Measurements from ENCODE around the gene RGS19. TPM values are rescaled to one million over a fixed set of nuclear protein-coding genes. Genes with fewer than 3 reads are reported as not detected.

The RGS19 gene
- total RNA-seq, 2 experiments from 2014 or later = 43.2 to 44.4 TPM

DNA sequence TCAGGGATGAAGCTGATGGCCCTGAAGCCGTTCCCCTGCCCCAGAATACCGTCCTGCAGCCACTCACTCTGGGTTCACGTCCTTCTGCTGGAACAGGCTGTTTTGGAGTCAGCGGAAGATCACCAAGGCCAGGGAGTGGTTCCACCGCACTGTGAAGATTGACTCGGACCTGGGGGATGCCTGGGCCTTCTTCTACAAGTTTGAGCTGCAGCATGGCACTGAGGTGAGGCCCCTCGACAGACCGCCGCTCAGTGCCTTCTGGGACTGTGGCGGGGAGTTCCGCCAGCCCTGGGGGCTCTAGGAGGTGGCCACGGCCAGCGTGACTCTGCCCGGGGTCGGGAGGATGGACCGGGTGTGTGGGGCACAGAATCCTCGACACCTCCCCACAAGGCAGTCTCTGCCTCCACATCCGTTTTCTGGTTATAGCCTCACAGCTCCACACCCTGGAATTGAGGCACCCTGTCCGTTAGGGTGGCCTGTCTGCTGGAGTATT lies 47.5 kb downstream of the RGS19 start:
- Mint-ChIP-seq H3K4me1 (ENCODE audit: low read depth) (peaks cover 31% of the 10 kb centered on the region), H3K36me3 (peaks cover 38% of the 10 kb centered on the region), H3K27ac (no peak overlapping the region), H3K4me3 (no peak overlapping the region), H3K9me3 (no peaks in the 10 kb centered on the region), H3K27me3 (no peaks in the 10 kb centered on the region)
- DNase-seq = no peak
- ChIA-PET CTCF (interaction anchor here (1.0 kb wide), 1 partner anchor 18 kb away, joined by 3 read pairs; no protein-coding TSS in a partner anchor), POLR2A (interaction anchor here (0.6 kb wide), 1 partner anchor 132 kb away, joined by 3 read pairs; no protein-coding TSS in a partner anchor)
- intact Hi-C loops (cut with micrococcal nuclease) = no loop called here

DNA sequence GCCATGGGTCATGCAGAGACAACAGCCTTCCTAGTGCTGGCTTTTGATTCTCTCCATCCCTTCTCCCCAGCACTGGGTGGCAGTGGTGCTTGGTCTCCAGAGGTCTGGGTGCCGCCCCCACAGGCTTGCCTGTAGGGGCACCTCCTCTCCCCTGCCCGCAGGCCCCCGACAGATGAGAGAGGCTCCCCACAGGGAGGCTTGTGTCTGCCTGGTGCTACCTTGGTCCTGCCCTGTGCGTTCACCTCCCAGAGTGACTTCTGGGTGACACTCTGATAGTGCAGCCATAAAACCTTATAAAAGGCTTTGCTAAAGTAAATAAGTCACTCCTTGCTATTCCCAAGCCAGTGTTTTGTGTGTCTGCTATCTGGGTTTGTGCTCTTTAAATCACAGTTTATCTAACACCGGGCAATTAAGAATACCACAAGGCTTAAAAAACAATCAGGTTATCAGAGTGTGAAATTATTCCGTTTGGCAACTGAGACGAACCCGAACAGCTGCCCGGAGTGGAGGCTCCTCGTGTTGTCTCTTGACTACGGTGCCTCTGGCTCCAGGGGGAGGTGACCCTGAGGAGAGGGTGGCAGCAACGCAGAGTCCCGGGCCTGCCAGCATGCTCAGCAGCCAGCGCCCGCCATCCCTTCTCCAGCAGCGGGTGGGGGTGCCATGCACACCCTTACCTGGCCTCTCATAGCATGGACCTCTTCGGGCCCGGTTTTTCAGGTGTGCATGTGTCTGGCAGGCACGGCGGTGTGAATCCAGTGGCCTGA lies 48.8 kb downstream of the RGS19 start:
- DNase-seq = no peak
- H3K4me1 Mint-ChIP-seq (ENCODE audit: low read depth) = peaks cover 19% of the 10 kb centered on the region
- H3K4me3 Mint-ChIP-seq = no peak overlapping the region
- POLR2A ChIA-PET = no interaction called here
- intact Hi-C loops (cut with micrococcal nuclease) = no loop called here
- peaks cover 45% of the 10 kb centered on the region for H3K36me3 Mint-ChIP-seq
- H3K27me3 Mint-ChIP-seq = no peaks in the 10 kb centered on the region
- no peak overlapping the region for H3K27ac Mint-ChIP-seq
- no peaks in the 10 kb centered on the region for H3K9me3 Mint-ChIP-seq
- CTCF ChIA-PET = interaction anchor here (1.0 kb wide), 1 partner anchor 9 kb away, joined by 5 read pairs; no protein-coding TSS in a partner anchor

GRCh38 chr20:64029293-64030117 lies 49.8 kb downstream of the RGS19 start:
- no peak for DNase-seq
- POLR2A ChIA-PET = no interaction called here
- H3K9me3 Mint-ChIP-seq = no peaks in the 10 kb centered on the region
- no peak overlapping the region for H3K4me3 Mint-ChIP-seq
- H3K27me3 Mint-ChIP-seq = no peaks in the 10 kb centered on the region
- H3K36me3 Mint-ChIP-seq = peaks cover 47% of the 10 kb centered on the region
- CTCF ChIA-PET = interaction anchor here (1.0 kb wide), 1 partner anchor 10 kb away, joined by 5 read pairs; no protein-coding TSS in a partner anchor
- peaks cover 9% of the 10 kb centered on the region for H3K4me1 Mint-ChIP-seq (ENCODE audit: low read depth)
- intact Hi-C loops (cut with micrococcal nuclease) = no loop called here
- no peak overlapping the region for H3K27ac Mint-ChIP-seq

DNA sequence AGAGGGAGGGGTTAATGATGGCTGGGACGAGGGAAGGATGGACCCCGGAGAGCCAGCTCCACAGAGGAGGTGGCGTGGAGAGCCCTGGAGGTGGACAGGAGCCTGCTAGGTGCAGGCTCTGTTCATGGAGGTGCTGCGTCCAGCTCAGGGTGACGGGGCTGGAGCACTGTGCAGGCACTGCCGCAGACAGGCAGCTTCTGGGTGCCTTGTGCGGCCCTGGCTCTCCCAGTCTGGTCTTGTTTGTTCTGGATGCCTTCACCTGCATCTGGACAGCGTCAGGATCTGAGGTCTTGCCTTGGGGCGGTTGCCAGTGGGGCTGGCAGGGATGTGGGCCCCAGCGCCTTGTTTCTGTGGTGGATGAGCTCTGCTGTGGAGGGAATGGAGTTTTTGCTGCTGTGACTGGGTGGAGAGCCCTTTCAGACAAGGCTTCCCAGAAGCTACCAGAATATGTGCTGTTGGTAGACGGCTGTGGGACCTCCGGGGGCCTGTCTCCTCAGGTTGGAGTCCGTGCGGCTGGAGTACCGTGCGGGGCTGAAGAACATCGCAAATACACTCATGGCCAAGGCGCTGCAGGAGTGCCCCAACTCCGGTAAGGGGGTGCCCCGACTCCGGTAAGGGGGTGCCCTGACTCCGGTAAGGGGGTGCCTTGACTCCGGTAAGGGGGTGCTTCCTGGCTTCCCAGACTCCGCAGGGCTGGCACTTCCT lies 51.2 kb downstream of the RGS19 start:
- H3K27me3 Mint-ChIP-seq = no peaks in the 10 kb centered on the region
- H3K4me1 Mint-ChIP-seq (ENCODE audit: low read depth) = no peaks in the 10 kb centered on the region
- intact Hi-C loops (cut with micrococcal nuclease) = no loop called here
- POLR2A ChIA-PET = no interaction called here
- CTCF ChIA-PET = interaction anchor here (1.2 kb wide), 1 partner anchor 10 kb away, joined by 3 read pairs; no protein-coding TSS in a partner anchor
- no peak for DNase-seq
- H3K36me3 Mint-ChIP-seq = peaks cover 50% of the 10 kb centered on the region
- H3K4me3 Mint-ChIP-seq = no peak overlapping the region
- no peak overlapping the region for H3K27ac Mint-ChIP-seq
- H3K9me3 Mint-ChIP-seq = no peaks in the 10 kb centered on the region

- H3K9me3 Mint-ChIP-seq = no peaks in the 10 kb centered on the region
- H3K27me3 Mint-ChIP-seq = no peaks in the 10 kb centered on the region
- POLR2A ChIA-PET = interaction anchor here (1.6 kb wide), 1 partner anchor 15 kb away, joined by 5 read pairs; no protein-coding TSS in a partner anchor
- peaks cover 61% of the 10 kb centered on the region for H3K36me3 Mint-ChIP-seq
- no peak overlapping the region for H3K27ac Mint-ChIP-seq
- DNase-seq = no peak
- intact Hi-C loops (cut with micrococcal nuclease) = no loop called here
- no peaks in the 10 kb centered on the region for H3K4me1 Mint-ChIP-seq (ENCODE audit: low read depth)
- CTCF ChIA-PET = interaction anchor here (1.2 kb wide), 1 partner anchor 13 kb away, joined by 6 read pairs; no protein-coding TSS in a partner anchor
- no peak overlapping the region for H3K4me3 Mint-ChIP-seq
These were observed 53.4 kb downstream of the RGS19 start for GRCh38 chr20:64025826-64026412.

- ChIA-PET CTCF (no interaction called here), POLR2A (no interaction called here)
- no peak for DNase-seq
- Mint-ChIP-seq H3K27ac (no peak overlapping the region), H3K4me1 (ENCODE audit: low read depth) (no peaks in the 10 kb centered on the region), H3K4me3 (no peak overlapping the region), H3K36me3 (peaks cover 58% of the 10 kb centered on the region), H3K27me3 (no peaks in the 10 kb centered on the region), H3K9me3 (no peaks in the 10 kb centered on the region)
- intact Hi-C loops (cut with micrococcal nuclease) = no loop called here
These were observed 54.1 kb downstream of the RGS19 start for GRCh38 chr20:64025101-64025825.

- peaks cover 56% of the 10 kb centered on the region for H3K36me3 Mint-ChIP-seq
- intact Hi-C loops (cut with micrococcal nuclease) = no loop called here
- H3K4me1 Mint-ChIP-seq (ENCODE audit: low read depth) = no peaks in the 10 kb centered on the region
- no peak overlapping the region for H3K27ac Mint-ChIP-seq
- no peaks in the 10 kb centered on the region for H3K27me3 Mint-ChIP-seq
- no peak overlapping the region for H3K4me3 Mint-ChIP-seq
- ChIA-PET CTCF (no interaction called here), POLR2A (no interaction called here)
- H3K9me3 Mint-ChIP-seq = no peaks in the 10 kb centered on the region
- DNase-seq = no peak
These were observed 55.0 kb downstream of the RGS19 start for GRCh38 chr20:64024141-64024990.

DNA sequence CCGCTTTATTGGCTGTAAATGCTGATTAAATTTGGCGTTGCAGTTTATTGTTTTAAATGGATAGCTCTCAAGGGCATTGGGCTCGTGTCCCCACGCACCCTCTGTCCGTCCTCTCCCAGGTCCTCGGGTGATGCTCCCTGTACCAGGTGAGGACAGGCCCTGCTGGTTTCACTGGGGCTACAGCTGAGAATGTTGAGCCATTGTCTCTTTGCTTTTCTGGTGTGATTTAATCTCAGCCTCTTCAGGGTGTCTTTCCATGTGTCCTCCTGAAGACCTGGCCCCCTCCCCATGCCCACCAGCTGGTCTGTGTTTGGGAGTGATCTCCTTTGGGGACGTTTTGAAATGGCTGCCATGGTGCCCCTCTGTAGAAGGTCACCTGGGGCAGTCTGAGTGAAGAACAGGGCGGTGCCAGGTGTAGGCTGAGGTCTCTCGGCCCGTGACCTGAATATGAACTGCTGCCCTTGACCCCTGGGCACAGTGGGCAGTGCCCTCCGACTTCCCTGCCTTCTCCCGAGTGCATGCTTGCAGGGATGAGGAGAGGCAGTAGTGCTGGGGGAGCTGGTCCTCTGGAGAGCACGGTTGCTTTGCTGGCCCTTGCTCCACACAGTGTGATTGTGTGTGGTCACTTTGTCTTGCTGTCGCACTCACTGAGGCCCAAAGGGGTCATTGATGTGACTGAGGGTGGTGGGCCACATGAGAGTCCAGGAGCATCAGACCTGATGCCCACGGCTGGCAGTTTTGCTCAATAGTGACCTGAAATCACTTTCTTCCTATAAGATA lies 55.8 kb downstream of the RGS19 start:
- Mint-ChIP-seq H3K4me1 (ENCODE audit: low read depth) (no peaks in the 10 kb centered on the region), H3K36me3 (peaks cover 58% of the 10 kb centered on the region), H3K27ac (no peak overlapping the region), H3K27me3 (no peaks in the 10 kb centered on the region), H3K4me3 (no peak overlapping the region), H3K9me3 (no peaks in the 10 kb centered on the region)
- DNase-seq = no peak
- ChIA-PET POLR2A (no interaction called here), CTCF (no interaction called here)
- intact Hi-C loops (cut with micrococcal nuclease) = no loop called here

All from activated CD4-positive, alpha-beta memory T cell treated with anti-CD3 and anti-CD28 coated beads for 36 hours (primary cell).